CD14-positive monocyte (primary cell): ENCODE data around the gene CAMSAP2. TPM values are rescaled to one million over a fixed set of nuclear protein-coding genes. Genes with fewer than 3 reads are reported as not detected.

Experiments used
- DNase-seq, 3 donors: peaks; one replicate each; pipeline ENCODE4 v3.0.0-alpha.2; 2011 to 2022
- H2AFZ ChIP-seq: 2 replicates; pipeline ENCODE4 v1.6.0; 2012; ENCODE audit warnings: mild to moderate bottlenecking, low read depth, low read length, inconsistent platforms; ENCODE audit not compliant: insufficient read depth, poor library complexity, severe bottlenecking
- H3K27ac ChIP-seq, 2 donors: 1 replicate in 1 of 2; 2 replicates in 1 of 2; pipeline ENCODE4 v1.5.1; 2012 to 2013; ENCODE audit warnings: low read length in 2 of 2, control low read depth in 1 of 2, inconsistent platforms in 1 of 2, low read depth in 1 of 2, mild to moderate bottlenecking in 1 of 2
- H3K27me3 ChIP-seq, 2 donors: one replicate each; pipeline versions ENCODE4 v1.6.0 to v1.6.1; 2011 to 2013; ENCODE audit warnings: low read length in 2 of 2; ENCODE audit not compliant: control insufficient read depth in 2 of 2, insufficient read depth in 2 of 2
- H3K36me3 ChIP-seq, 2 donors: replicated peaks in 1 of 2; 1 replicate in 1 of 2; 2 replicates in 1 of 2; pipeline versions ENCODE4 v1.5.1 to v1.6.1; 2012 to 2013; ENCODE audit warnings: low read length in 2 of 2, control low read depth in 1 of 2, inconsistent platforms in 1 of 2, mild to moderate bottlenecking in 1 of 2; ENCODE audit not compliant: insufficient read depth in 2 of 2, control insufficient read depth in 1 of 2
- H3K4me1 ChIP-seq, 2 donors: 1 replicate in 1 of 2; 2 replicates in 1 of 2; pipeline versions ENCODE4 v1.5.1 to v1.6.1; 2012 to 2013; ENCODE audit warnings: low read length in 2 of 2, control low read depth in 1 of 2, inconsistent platforms in 1 of 2, mild to moderate bottlenecking in 1 of 2, moderate library complexity in 1 of 2; ENCODE audit not compliant: insufficient read depth in 2 of 2, control insufficient read depth in 1 of 2
- H3K4me2 ChIP-seq: replicated peaks from 2 replicates; pipeline ENCODE3; 2012; ENCODE audit warnings: low read length, moderate library complexity, mild to moderate bottlenecking; ENCODE audit not compliant: poor library complexity, severe bottlenecking; ENCODE audit errors: extremely low read depth
- H3K4me3 ChIP-seq, 3 experiments: fragments of 200-600 bp in 1 of 3; sonication (generic) in 1 of 3; replicated peaks in 1 of 3; 1 replicate in 2 of 3; 2 replicates in 1 of 3; pipeline ENCODE4 v1.5.1; 2011 to 2013; ENCODE audit warnings: low read length in 3 of 3, mild to moderate bottlenecking in 3 of 3, control low read depth in 2 of 3, low read depth in 2 of 3, inconsistent platforms in 1 of 3, moderate library complexity in 1 of 3
- H3K79me2 ChIP-seq: 2 replicates; pipeline ENCODE4 v1.6.0; 2012; ENCODE audit warnings: mild to moderate bottlenecking, control low read depth, inconsistent platforms, low read length, moderate library complexity; ENCODE audit not compliant: insufficient read depth
- H3K9ac ChIP-seq: 2 replicates; pipeline ENCODE4 v1.6.0; 2017; ENCODE audit warnings: low read length, mild to moderate bottlenecking; ENCODE audit not compliant: insufficient read depth, poor library complexity, severe bottlenecking
- H3K9me3 ChIP-seq, 2 donors: replicated peaks in 1 of 2; 1 replicate in 1 of 2; 2 replicates in 1 of 2; pipeline versions ENCODE4 v1.5.1 to v1.6.1; 2012 to 2013; ENCODE audit warnings: low read length in 2 of 2, control low read depth in 1 of 2; ENCODE audit not compliant: control insufficient read depth in 1 of 2, insufficient read depth in 1 of 2
- H4K20me1 ChIP-seq: 2 replicates; pipeline ENCODE4 v1.6.0; 2012; ENCODE audit warnings: mild to moderate bottlenecking, low read length, control low read depth, moderate library complexity; ENCODE audit not compliant: insufficient read depth
- H3K27ac Mint-ChIP-seq, 7 donors: one replicate each; pipeline ENCODE4 v1.8.0; 2020; ENCODE audit warnings: mild to moderate bottlenecking in 7 of 7, mixed read lengths in 7 of 7, moderate library complexity in 6 of 7, inconsistent platforms in 2 of 7
- H3K27me3 Mint-ChIP-seq, 3 donors: one replicate each; pipeline ENCODE4 v1.8.0; 2021 to 2022; ENCODE audit warnings: low read depth in 3 of 3, mild to moderate bottlenecking in 3 of 3, mixed read lengths in 3 of 3, moderate library complexity in 3 of 3, inconsistent platforms in 1 of 3
- H3K36me3 Mint-ChIP-seq, 2 donors: one replicate each; pipeline ENCODE4 v1.8.0; 2020; ENCODE audit warnings: mixed read lengths in 2 of 2, inconsistent platforms in 1 of 2, mild to moderate bottlenecking in 1 of 2
- H3K4me1 Mint-ChIP-seq: one replicate; pipeline ENCODE4 v1.8.0; 2020; ENCODE audit warnings: mild to moderate bottlenecking, mixed read lengths
- H3K4me3 Mint-ChIP-seq, 2 donors: one replicate each; pipeline ENCODE4 v1.8.0; 2020; ENCODE audit warnings: mild to moderate bottlenecking in 2 of 2, mixed read lengths in 2 of 2, moderate library complexity in 1 of 2
- H3K9me3 Mint-ChIP-seq, 7 donors: one replicate each; pipeline ENCODE4 v1.8.0; 2020 to 2022; ENCODE audit warnings: mixed read lengths in 7 of 7, mild to moderate bottlenecking in 6 of 7, moderate library complexity in 6 of 7, inconsistent platforms in 2 of 7
- CTCF ChIP-seq: fragments of 200-600 bp; IDR thresholded peaks from one replicate; pipeline ENCODE4 v1.8.0; 2022; ENCODE audit warnings: antibody characterized with exemption, mild to moderate bottlenecking
- WGBS: methylation state at CpG from one replicate; pipeline ENCODE4 v1.1.5; 2013; ENCODE audit warnings: missing lambda C conversion rate; ENCODE audit not compliant: insufficient coverage; 5-methylcytosine and 5-hydroxymethylcytosine counted together
- intact Hi-C, 2 donors: fragments of 100-400 bp; cut with micrococcal nuclease; formaldehyde crosslinking; loops; one replicate each; pipeline versions ENCODE4 v1.15.0 to v1.15.1; 2023
- polyA plus RNA-seq, 3 donors: library from polyadenylated mRNA; depleted of rRNA in 1 of 3; unstranded in 2 of 3; stranded (reverse) in 1 of 3; fragments of 300-500 nt in 2 of 3; fragments of >200 nt in 1 of 3; fragmentation: Illumina TruSeq in 2 of 3; gene quantifications; 1 replicate in 2 of 3; 2 replicates in 1 of 3; pipeline ENCODE4 v1.2.3, GENCODE V29; 2012 to 2021

The CAMSAP2 gene
- polyA plus RNA-seq, 3 donors: 0.89 to 1.3 (median 0.90) TPM

DNA sequence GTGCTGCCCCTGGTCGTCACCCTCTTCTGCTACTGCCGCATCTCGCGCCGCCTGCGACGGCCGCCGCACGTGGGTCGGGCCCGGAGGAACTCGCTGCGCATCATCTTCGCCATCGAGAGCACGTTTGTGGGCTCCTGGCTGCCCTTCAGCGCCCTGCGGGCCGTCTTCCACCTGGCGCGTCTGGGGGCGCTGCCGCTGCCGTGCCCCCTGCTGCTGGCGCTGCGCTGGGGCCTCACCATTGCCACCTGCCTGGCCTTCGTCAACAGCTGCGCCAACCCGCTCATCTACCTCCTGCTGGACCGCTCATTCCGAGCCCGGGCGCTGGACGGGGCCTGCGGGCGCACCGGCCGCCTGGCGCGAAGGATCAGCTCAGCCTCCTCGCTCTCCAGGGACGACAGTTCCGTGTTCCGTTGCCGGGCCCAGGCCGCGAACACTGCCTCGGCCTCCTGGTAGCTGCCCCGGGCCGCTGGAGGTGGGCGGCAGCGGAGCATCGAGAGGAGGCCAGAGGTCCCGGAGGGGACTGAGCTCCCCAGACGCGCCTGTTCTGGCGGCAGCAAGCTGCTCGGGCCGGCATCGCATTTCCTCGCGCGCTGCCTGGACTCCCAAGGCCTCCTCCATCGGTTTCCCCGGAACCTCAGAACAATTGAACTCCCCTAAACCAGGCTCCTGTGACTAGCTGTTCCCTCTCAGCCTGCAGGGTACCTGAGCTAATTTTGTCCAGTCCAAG, 135.1 kb downstream of the CAMSAP2 start:
- Histone ChIP-seq H3K4me3 (peak overlapping the region in 1 of 3 experiments; percentile 57), H3K79me2 (no peaks in the 10 kb centered on the region), H3K27me3 (peaks cover 11 to 30% of the 10 kb centered on the region in 2 donors), H3K9me3 (no peaks in the 10 kb centered on the region), H3K27ac (no peak overlapping the region), H4K20me1 (no peaks in the 10 kb centered on the region), H3K36me3 (no peaks in the 10 kb centered on the region), H3K4me2 (peak overlapping the region; percentile 68), H2AFZ (peak overlapping the region; percentile 56), H3K9ac (peak overlapping the region; percentile 32), H3K4me1 (peaks cover 11 to 14% of the 10 kb centered on the region in 2 donors)
- peaks cover 0 to 12% (median 4%) of the 10 kb centered on the region in 7 donors for H3K9me3 Mint-ChIP-seq
- peaks cover 26% of the 10 kb centered on the region for H3K4me1 Mint-ChIP-seq
- peak overlapping the region; percentile 72 to 92 for H3K4me3 Mint-ChIP-seq
- peaks cover 5% of the 10 kb centered on the region in 2 donors for H3K36me3 Mint-ChIP-seq
- DNase-seq: no peak
- intact Hi-C loops: no loop called here
- no peak overlapping the region for H3K27ac Mint-ChIP-seq
- peaks cover 44 to 49% (median 49%) of the 10 kb centered on the region in 3 donors for H3K27me3 Mint-ChIP-seq
- WGBS: 7% methylated on average over 58 of the region's 66 CpGs
- TF ChIP-seq CTCF: no peak

- Mint-ChIP-seq H3K4me3 (peak overlapping the region in 1 of 2 donors; percentile 92), H3K27me3 (peaks cover 44 to 50% (median 49%) of the 10 kb centered on the region in 3 donors), H3K36me3 (peaks cover 5% of the 10 kb centered on the region in 2 donors), H3K4me1 (peaks cover 21% of the 10 kb centered on the region), H3K9me3 (peaks cover 0 to 12% (median 4%) of the 10 kb centered on the region in 7 donors), H3K27ac (no peak overlapping the region)
- H3K4me2 ChIP-seq: no peak overlapping the region
- no peaks in the 10 kb centered on the region for H4K20me1 ChIP-seq
- peaks cover 11 to 30% of the 10 kb centered on the region in 2 donors for H3K27me3 ChIP-seq
- no peak overlapping the region for H3K27ac ChIP-seq
- WGBS: 100% methylated on average over 3 of the region's 6 CpGs
- TF ChIP-seq CTCF: no peak
- no peak for DNase-seq
- no peak overlapping the region for H3K9ac ChIP-seq
- intact Hi-C loops: no loop called here
- H3K36me3 ChIP-seq: no peaks in the 10 kb centered on the region
- H2AFZ ChIP-seq: no peak overlapping the region
- no peaks in the 10 kb centered on the region for H3K79me2 ChIP-seq
- no peaks in the 10 kb centered on the region for H3K9me3 ChIP-seq
- no peak overlapping the region for H3K4me3 ChIP-seq
- H3K4me1 ChIP-seq: peaks cover 11 to 14% of the 10 kb centered on the region in 2 donors
These were observed 136.0 kb downstream of the CAMSAP2 start for GRCh38 chr1:200874694-200875093.
